HG03066 (cell line): ENCODE data around the gene IMPA2.
"Not testable (repeated sequence)": the region's sequence is repeated elsewhere in the genome, so short reads cannot be mapped to it uniquely, and the experiment has no call there.

Experiments
- ATAC-seq: cut with Tn5 transposase; IDR thresholded peaks from one replicate; pipeline ENCODE4 v1.9.1; 2021; ENCODE audit warnings: low read depth; ENCODE audit not compliant: unreplicated experiment

IMPA2 gene

GRCh38 chr18:12067671-12068070 lies 86.4 kb downstream of the IMPA2 start:
- ATAC-seq, result no peak

GRCh38 chr18:12068316-12068949 lies 87.1 kb downstream of the IMPA2 start:
- ATAC-seq, result not testable (repeated sequence)

GRCh38 chr18:12068950-12069320 lies 87.6 kb downstream of the IMPA2 start:
- ATAC-seq, result no peak

GRCh38 chr18:12071066-12071465 lies 89.8 kb downstream of the IMPA2 start:
- not testable (repeated sequence) for ATAC-seq

GRCh38 chr18:12072996-12073395 lies 91.7 kb downstream of the IMPA2 start:
- ATAC-seq, result no peak

GRCh38 chr18:12074736-12075135 lies 93.4 kb downstream of the IMPA2 start:
- no peak for ATAC-seq

GRCh38 chr18:12076424-12077140 lies 95.3 kb downstream of the IMPA2 start:
- ATAC-seq, result no peak

GRCh38 chr18:12077994-12078393 lies 96.7 kb downstream of the IMPA2 start:
- ATAC-seq, result not testable (repeated sequence)

GRCh38 chr18:12079491-12080237 lies 98.4 kb downstream of the IMPA2 start:
- ATAC-seq, result no peak
